IMR-90 (cell line): ENCODE results near the gene LRRC41. TPM values are rescaled to one million over a fixed set of nuclear protein-coding genes. Genes with fewer than 3 reads are reported as not detected.

Source experiments
- ATAC-seq: fragments of 200-7000 bp; cut with Tn5 transposase; 2 replicates; pipeline ENCODE4 v1.9.1; 2020; ENCODE audit warnings: low read depth, mild to moderate bottlenecking, moderate library complexity
- BruUV-seq: library from RNA; stranded (reverse); fragments of 400-500 nt; replicated peaks from 2 replicates; lab custom pipeline; 2021; lab: Mats Ljungman, UMichigan
- CTCF ChIA-PET: fragments of 300-600 bp; formaldehyde crosslinking; extraction: SDS; loops from one replicate; lab custom pipeline; 2021; ENCODE audit warnings: antibody characterized with exemption; lab: Yijun Ruan, JAX
- POLR2A ChIA-PET: fragments of 300-600 bp; sonication (Branson Sonifier 250); formaldehyde crosslinking; loops from one replicate; lab custom pipeline; 2022; ENCODE audit warnings: antibody characterized with exemption; ENCODE audit not compliant: unreplicated experiment; lab: Charles Lee
- DNase-seq: peaks from one replicate; pipeline ENCODE4 v3.0.0; 2013
- H2AFZ ChIP-seq: replicated peaks from 2 replicates; pipeline ENCODE3; 2013; ENCODE audit warnings: low read length, mild to moderate bottlenecking; ENCODE audit not compliant: poor library complexity
- H2AK5ac ChIP-seq: 2 replicates; pipeline ENCODE4 v1.6.1; 2013; ENCODE audit warnings: low read depth, low read length, inconsistent platforms
- H2AK9ac ChIP-seq: replicated peaks from 2 replicates; pipeline ENCODE3; 2013; ENCODE audit warnings: mild to moderate bottlenecking, low read depth, low read length, moderate library complexity; ENCODE audit not compliant: poor library complexity
- H2BK120ac ChIP-seq: 2 replicates; pipeline ENCODE4 v1.6.1; 2013; ENCODE audit warnings: low read depth, low read length, inconsistent platforms
- H2BK15ac ChIP-seq: 3 replicates; pipeline ENCODE4 v1.6.1; 2013; ENCODE audit warnings: low read depth, low read length, inconsistent platforms
- H2BK20ac ChIP-seq: 2 replicates; pipeline ENCODE4 v1.6.1; 2013; ENCODE audit warnings: low read depth, mild to moderate bottlenecking, inconsistent platforms, low read length, moderate library complexity
- H2BK5ac ChIP-seq: 2 replicates; pipeline ENCODE4 v1.6.1; 2013; ENCODE audit warnings: mild to moderate bottlenecking, low read depth, low read length, inconsistent platforms; ENCODE audit not compliant: poor library complexity, severe bottlenecking
- H3K14ac ChIP-seq: replicated peaks from 2 replicates; pipeline ENCODE4 v1.6.1; 2013; ENCODE audit warnings: low read depth, low read length, inconsistent platforms
- H3K18ac ChIP-seq: 2 replicates; pipeline ENCODE4 v1.6.1; 2013; ENCODE audit warnings: low read depth, low read length, control low read depth
- H3K23ac ChIP-seq: 2 replicates; pipeline ENCODE4 v1.6.1; 2013; ENCODE audit warnings: low read depth, low read length, inconsistent platforms
- H3K27ac ChIP-seq: 2 replicates; pipeline ENCODE4 v1.5.1; 2013; ENCODE audit warnings: mild to moderate bottlenecking, control low read depth, low read length; ENCODE audit not compliant: insufficient read depth
- H3K27me3 ChIP-seq: 2 replicates; pipeline ENCODE4 v1.6.1; 2013; ENCODE audit warnings: low read length; ENCODE audit not compliant: control insufficient read depth, insufficient read depth
- H3K36me3 ChIP-seq: 2 replicates; pipeline ENCODE4 v1.6.1; 2013; ENCODE audit warnings: low read length, mixed read lengths; ENCODE audit not compliant: control insufficient read depth, insufficient read depth
- H3K4ac ChIP-seq: 2 replicates; pipeline ENCODE4 v1.6.1; 2013; ENCODE audit warnings: low read depth, low read length, inconsistent platforms
- H3K4me1 ChIP-seq: 2 replicates; pipeline ENCODE4 v1.6.1; 2013; ENCODE audit warnings: low read length, mixed read lengths; ENCODE audit not compliant: control insufficient read depth, insufficient read depth
- H3K4me2 ChIP-seq: 2 replicates; pipeline ENCODE4 v1.6.1; 2013; ENCODE audit warnings: low read depth, mild to moderate bottlenecking, control low read depth, low read length, moderate library complexity
- H3K4me3 ChIP-seq: 2 replicates; pipeline ENCODE4 v1.5.1; 2013; ENCODE audit warnings: low read depth, mild to moderate bottlenecking, control low read depth, low read length, moderate library complexity; ENCODE audit not compliant: insufficient read depth
- H3K56ac ChIP-seq: 2 replicates; pipeline ENCODE4 v1.6.1; 2013; ENCODE audit warnings: low read length, inconsistent platforms; ENCODE audit not compliant: insufficient read depth; ENCODE audit errors: extremely low read depth
- H3K79me1 ChIP-seq, 2 experiments: 2 replicates each; pipeline ENCODE4 v1.6.1; 2013; ENCODE audit warnings: low read length in 2 of 2, inconsistent platforms in 1 of 2, low read depth in 1 of 2
- H3K9ac ChIP-seq: 2 replicates; pipeline ENCODE4 v1.6.1; 2013; ENCODE audit warnings: low read depth, low read length, control low read depth
- H3K9me1 ChIP-seq: 2 replicates; pipeline ENCODE4 v1.6.1; 2013; ENCODE audit warnings: low read length, inconsistent platforms; ENCODE audit not compliant: insufficient read depth
- H3K9me3 ChIP-seq: 2 replicates; pipeline ENCODE4 v1.6.1; 2013; ENCODE audit warnings: low read length; ENCODE audit not compliant: control insufficient read depth, insufficient read depth
- H4K20me1 ChIP-seq: 2 replicates; pipeline ENCODE4 v1.6.1; 2013; ENCODE audit warnings: low read length, inconsistent platforms; ENCODE audit not compliant: insufficient read depth
- H4K5ac ChIP-seq: 2 replicates; pipeline ENCODE4 v1.6.1; 2013; ENCODE audit warnings: mild to moderate bottlenecking, low read depth, low read length, control low read depth
- H4K8ac ChIP-seq, 2 experiments: 2 replicates each; pipeline ENCODE4 v1.6.1; 2013; ENCODE audit warnings: low read depth in 2 of 2, low read length in 2 of 2, control low read depth in 1 of 2, inconsistent platforms in 1 of 2
- H4K91ac ChIP-seq: 2 replicates; pipeline ENCODE4 v1.6.1; 2013; ENCODE audit warnings: low read depth, low read length, inconsistent platforms; ENCODE audit not compliant: insufficient read depth
- FOS ChIP-seq: fragments of 150-350 bp; IDR thresholded peaks from 2 replicates; pipeline ENCODE4 v1.6.1; 2016; ENCODE audit warnings: low read depth, low read length
- MXI1 ChIP-seq: IDR thresholded peaks from 2 replicates; pipeline ENCODE4 v1.6.1; 2012; ENCODE audit warnings: low read depth, mild to moderate bottlenecking, low read length, moderate library complexity, borderline replicate concordance
- SMC3 ChIP-seq: fragments of 150-350 bp; IDR thresholded peaks from 2 replicates; pipeline ENCODE4 v1.6.1; 2016; ENCODE audit warnings: low read depth, mild to moderate bottlenecking, antibody characterized with exemption, low read length, moderate library complexity
- WGBS, 2 experiments: methylation state at CpG; one replicate each; pipeline versions ENCODE4 v1.1.5 to v1.1.7; 2013; ENCODE audit warnings: missing lambda C conversion rate in 2 of 2; ENCODE audit not compliant: insufficient read length in 1 of 2; ENCODE audit errors: extremely low coverage in 2 of 2; 5-methylcytosine and 5-hydroxymethylcytosine counted together
- dilution Hi-C: fragments of 300-500 bp; cut with HindIII; formaldehyde crosslinking; loops from one replicate; pipeline ENCODE4 v1.14.3; 2018; ENCODE audit warnings: low sequenced_read_pairs; ENCODE audit not compliant: unreplicated experiment
- in situ Hi-C: fragments of 300-500 bp; cut with MboI; formaldehyde crosslinking; loops from 3 replicates; pipeline ENCODE4 v1.14.3; 2019; ENCODE audit warnings: low sequenced_read_pairs, inconsistent platforms, mixed read lengths
- intact Hi-C: fragments of 100-400 bp; cut with micrococcal nuclease; formaldehyde crosslinking; loops from 2 replicates; pipeline ENCODE4 v1.10.0; 2022
- polyA plus RNA-seq, 3 experiments: library from polyadenylated mRNA; depleted of rRNA; stranded (reverse); fragments of >200 nt; gene quantifications; 2 replicates each; pipeline ENCODE4 v1.2.3, GENCODE V29; 2012; ENCODE audit warnings: low replicate concordance in 1 of 3
- total RNA-seq: library from RNA; depleted of rRNA; stranded (reverse); fragments of >200 nt; gene quantifications from 2 replicates; pipeline ENCODE4 v1.2.3, GENCODE V29; 2012
- TF ChIP-seq, protein P1 (sequence below): fragments of 150-350 bp; IDR thresholded peaks from 2 replicates; pipeline ENCODE4 v1.6.1; 2016; ENCODE audit warnings: low read depth, mild to moderate bottlenecking, low read length, moderate library complexity, borderline replicate concordance

Gene LRRC41
- total and polyA plus RNA-seq, 2 of the 4 experiments (the other 2 are of a cell fraction), result 67.6 to 83.2 TPM

DNA sequence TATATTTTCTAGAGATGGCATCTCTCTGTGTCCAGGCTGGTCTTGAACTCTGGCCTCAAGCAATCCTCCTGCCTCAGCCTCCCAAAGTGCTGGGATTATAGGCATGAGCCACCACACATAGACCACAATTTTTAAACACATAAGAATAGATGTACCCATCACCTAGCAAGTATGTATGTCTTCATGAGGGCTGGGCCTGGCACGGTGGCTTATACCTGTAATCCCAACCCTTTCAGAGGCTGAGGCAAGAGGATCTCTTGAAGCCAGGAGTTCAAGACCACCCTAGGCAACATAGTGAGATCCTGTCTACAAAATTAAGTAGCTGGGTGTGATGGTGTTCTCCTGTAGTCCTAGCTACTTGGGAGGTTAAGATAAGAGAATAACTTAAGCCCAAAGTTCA, 13.9 kb upstream of the LRRC41 start:
- Histone ChIP-seq H3K27me3 (no peaks in the 10 kb centered on the region), H3K9ac (no peak overlapping the region), H3K4me2 (no peak overlapping the region), H3K36me3 (peaks cover 23% of the 10 kb centered on the region), H3K9me1 (0 out of 2 replicates have a peak, but pooled peaks cover 3% of the 10 kb centered on the region), H4K5ac (no peak overlapping the region), H2BK15ac (no peak overlapping the region), H2BK20ac (no peak overlapping the region), H3K18ac (no peak overlapping the region), H3K4me1 (no peaks in the 10 kb centered on the region), H2BK120ac (no peak overlapping the region), H2BK5ac (no peak overlapping the region), H2AFZ (no peak overlapping the region), H2AK5ac (no peak overlapping the region), H4K20me1 (no peaks in the 10 kb centered on the region; the same call in none of the 2 replicates), H3K14ac (no peak overlapping the region), H3K56ac (no peak overlapping the region), H3K23ac (no peak overlapping the region), H3K79me1 (no peaks in the 10 kb centered on the region), H3K27ac (no peak overlapping the region), H3K4ac (no peak overlapping the region), H2AK9ac (no peak overlapping the region), H3K9me3 (no peaks in the 10 kb centered on the region), H4K8ac (no peak overlapping the region), H3K4me3 (no peak overlapping the region), H4K91ac (no peak overlapping the region)
- no CpG with 5 or more reads among the region's 1 CpG for WGBS, 2 experiments
- dilution Hi-C loops (no loop called here), in situ Hi-C loops (no loop called here), intact Hi-C loops (no loop called here)
- no peak for DNase-seq
- ChIA-PET CTCF (no interaction called here), POLR2A (no interaction called here)
- ATAC-seq, result no peak
- no peak for TF ChIP-seq SMC3
- TF ChIP-seq MXI1, result no peak
- TF ChIP-seq, protein P1, sequence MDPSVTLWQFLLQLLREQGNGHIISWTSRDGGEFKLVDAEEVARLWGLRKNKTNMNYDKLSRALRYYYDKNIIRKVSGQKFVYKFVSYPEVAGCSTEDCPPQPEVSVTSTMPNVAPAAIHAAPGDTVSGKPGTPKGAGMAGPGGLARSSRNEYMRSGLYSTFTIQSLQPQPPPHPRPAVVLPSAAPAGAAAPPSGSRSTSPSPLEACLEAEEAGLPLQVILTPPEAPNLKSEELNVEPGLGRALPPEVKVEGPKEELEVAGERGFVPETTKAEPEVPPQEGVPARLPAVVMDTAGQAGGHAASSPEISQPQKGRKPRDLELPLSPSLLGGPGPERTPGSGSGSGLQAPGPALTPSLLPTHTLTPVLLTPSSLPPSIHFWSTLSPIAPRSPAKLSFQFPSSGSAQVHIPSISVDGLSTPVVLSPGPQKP, result no peak
- TF ChIP-seq FOS, result no peak
- BruUV-seq, result no TSS peak
